ENCODE results near the gene POLR3A. TPM values are rescaled to one million over a fixed set of nuclear protein-coding genes. Genes with fewer than 3 reads are reported as not detected.

POLR3A gene
- total RNA-seq, 2 donors from 2014 or later, result 17.5 to 18.7 TPM

GRCh38 chr10:77974396-77975074 is 54.8 kb downstream of the POLR3A start:
- peak overlapping the region; percentile 60 to 68 for H3K27ac ChIP-seq
- TF ChIP-seq POLR2A (IDR thresholded peaks at IDR 0.05) (no peak), CTCF (IDR thresholded peaks at IDR 0.05) (peak in 3 of 4 experiments; percentile 8 to 33 (median 29)), POLR2AphosphoS5 (IDR thresholded peaks at IDR 0.05) (no peak)
- peaks cover 2% of the 10 kb centered on the region for H3K4me1 ChIP-seq (replicated peaks)
- H3K27me3 ChIP-seq (replicated peaks; ENCODE audit: insufficient read depth), result no peaks in the 10 kb centered on the region
- no peak for DNase-seq (ENCODE audit: low spot score)
- H3K4me3 ChIP-seq, result no peak overlapping the region
- H3K36me3 ChIP-seq, result peaks cover 5 to 8% of the 10 kb centered on the region in 2 donors
- intact Hi-C loops (cut with DNase I), result loop anchor here (5.0 kb wide), 1 partner anchor 127 kb away; no protein-coding TSS in a partner anchor
- no peaks in the 10 kb centered on the region for H3K9me3 ChIP-seq
- 52% methylated on average over 8 of the region's 8 CpGs for WGBS

GRCh38 chr10:77973276-77973675 is 56.0 kb downstream of the POLR3A start:
- Histone ChIP-seq H3K27ac (peak overlapping the region; percentile 91 to 92), H3K27me3 (replicated peaks; ENCODE audit: insufficient read depth) (no peaks in the 10 kb centered on the region), H3K9me3 (no peaks in the 10 kb centered on the region), H3K4me3 (no peak overlapping the region), H3K4me1 (replicated peaks) (peaks cover 2% of the 10 kb centered on the region), H3K36me3 (no peaks in the 10 kb centered on the region)
- no peak for DNase-seq (ENCODE audit: low spot score)
- WGBS, result 82% methylated on average over 5 of the region's 5 CpGs
- intact Hi-C loops (cut with DNase I), result no loop called here
- TF ChIP-seq POLR2A (IDR thresholded peaks at IDR 0.05) (no peak), POLR2AphosphoS5 (IDR thresholded peaks at IDR 0.05) (no peak), CTCF (IDR thresholded peaks at IDR 0.05) (no peak)

- Histone ChIP-seq H3K36me3 (no peaks in the 10 kb centered on the region), H3K9me3 (no peaks in the 10 kb centered on the region), H3K27me3 (replicated peaks; ENCODE audit: insufficient read depth) (no peaks in the 10 kb centered on the region), H3K4me1 (replicated peaks) (peaks cover 2% of the 10 kb centered on the region), H3K4me3 (no peak overlapping the region), H3K27ac (peak overlapping the region; percentile 91 to 92)
- TF ChIP-seq POLR2AphosphoS5 (IDR thresholded peaks at IDR 0.05), result no peak
- intact Hi-C loops (cut with DNase I), result no loop called here
- 75% methylated on average over 5 of the region's 5 CpGs for WGBS
- no peak for DNase-seq (ENCODE audit: low spot score)
Measured at GRCh38 chr10:77972148-77972547, 57.2 kb downstream of the POLR3A start.

GRCh38 chr10:77971804-77972144 is 57.5 kb downstream of the POLR3A start:
- Histone ChIP-seq H3K4me3 (no peak overlapping the region), H3K36me3 (no peaks in the 10 kb centered on the region), H3K27me3 (replicated peaks; ENCODE audit: insufficient read depth) (no peaks in the 10 kb centered on the region), H3K9me3 (no peaks in the 10 kb centered on the region), H3K4me1 (replicated peaks) (peaks cover 2% of the 10 kb centered on the region), H3K27ac (peak overlapping the region; percentile 91 to 92)
- 95% methylated on average over 3 of the region's 3 CpGs for WGBS
- no peak for TF ChIP-seq CTCF (IDR thresholded peaks at IDR 0.05)
- no peak for TF ChIP-seq POLR2AphosphoS5 (IDR thresholded peaks at IDR 0.05)
- no peak for TF ChIP-seq POLR2A (IDR thresholded peaks at IDR 0.05)
- DNase-seq (ENCODE audit: low spot score), result no peak
- intact Hi-C loops (cut with DNase I), result no loop called here

- H3K4me1 ChIP-seq (replicated peaks), result peaks cover 2% of the 10 kb centered on the region
Measured at GRCh38 chr10:77970869-77971803, 58.2 kb downstream of the POLR3A start.

More at GRCh38 chr10:77970869-77971803, 58.2 kb downstream of the POLR3A start:
- H3K27ac ChIP-seq, result peak overlapping the region; percentile 91 to 92
- peak; percentile 93 for DNase-seq (ENCODE audit: low spot score)
- TF ChIP-seq CTCF (IDR thresholded peaks at IDR 0.05) (no peak), POLR2AphosphoS5 (IDR thresholded peaks at IDR 0.05) (peak; percentile 98), POLR2A (IDR thresholded peaks at IDR 0.05) (no peak)
- intact Hi-C loops (cut with DNase I), result no loop called here
- no peaks in the 10 kb centered on the region for H3K9me3 ChIP-seq
- WGBS, result 31% methylated on average over 7 of the region's 7 CpGs
- no peaks in the 10 kb centered on the region for H3K27me3 ChIP-seq (replicated peaks; ENCODE audit: insufficient read depth)
- H3K36me3 ChIP-seq, result no peaks in the 10 kb centered on the region
- no peak overlapping the region for H3K4me3 ChIP-seq

Measured in prostate gland (tissue), 2 donors.